Muscle layer of colon (tissue), 2 donors: ENCODE measurements around the gene ZCCHC24.

Source experiments
- H3K27ac ChIP-seq: one replicate; pipeline ENCODE4 v1.7.0; 2013; ENCODE audit warnings: low read depth, mild to moderate bottlenecking, low read length, moderate library complexity
- H3K27me3 ChIP-seq, 2 donors: one replicate each; pipeline ENCODE4 v1.7.0; 2013; ENCODE audit warnings: low read length in 2 of 2, mild to moderate bottlenecking in 2 of 2; ENCODE audit not compliant: insufficient read depth in 2 of 2, control insufficient read depth in 1 of 2
- H3K36me3 ChIP-seq: one replicate; pipeline ENCODE4 v1.7.0; 2013; ENCODE audit warnings: mild to moderate bottlenecking, low read length; ENCODE audit not compliant: insufficient read depth
- H3K4me1 ChIP-seq: one replicate; pipeline ENCODE4 v1.7.0; 2013; ENCODE audit warnings: mild to moderate bottlenecking, low read length; ENCODE audit not compliant: insufficient read depth
- H3K4me3 ChIP-seq, 2 donors: one replicate each; pipeline ENCODE4 v1.7.0; 2013; ENCODE audit warnings: low read length in 2 of 2, low read depth in 1 of 2, mild to moderate bottlenecking in 1 of 2, moderate library complexity in 1 of 2
- H3K9ac ChIP-seq: one replicate; pipeline ENCODE4 v1.7.0; 2013; ENCODE audit warnings: low read length
- H3K9me3 ChIP-seq: one replicate; pipeline ENCODE4 v1.7.0; 2013; ENCODE audit warnings: mild to moderate bottlenecking, low read length
- donor health status: abdominal sarcoma.
- donor health status: Adenocarcinoma of cecum.

Gene ZCCHC24

GRCh38 chr10:79380946-79381721 is 64.3 kb downstream of the ZCCHC24 start:
- H3K9me3 ChIP-seq, result no peaks in the 10 kb centered on the region
- no peak overlapping the region for H3K4me3 ChIP-seq
- H3K4me1 ChIP-seq, result peaks cover 48% of the 10 kb centered on the region
- peaks cover 7% of the 10 kb centered on the region for H3K36me3 ChIP-seq
- peak overlapping the region; percentile 91 for H3K27ac ChIP-seq
- H3K27me3 ChIP-seq, result no peaks in the 10 kb centered on the region
- H3K9ac ChIP-seq, result peak overlapping the region; percentile 37

GRCh38 chr10:79380125-79380945 is 65.1 kb downstream of the ZCCHC24 start:
- Histone ChIP-seq H3K4me3 (peak overlapping the region in 1 of 2 donors; percentile 6), H3K4me1 (peaks cover 49% of the 10 kb centered on the region), H3K9ac (peak overlapping the region; percentile 6)

GRCh38 chr10:79379512-79380124 is 65.8 kb downstream of the ZCCHC24 start:
- H3K27ac ChIP-seq, result peak overlapping the region; percentile 91
- peak overlapping the region; percentile 6 for H3K9ac ChIP-seq
- H3K36me3 ChIP-seq, result no peaks in the 10 kb centered on the region
- no peaks in the 10 kb centered on the region for H3K27me3 ChIP-seq
- no peaks in the 10 kb centered on the region for H3K9me3 ChIP-seq
- H3K4me3 ChIP-seq, result peak overlapping the region in 1 of 2 donors; percentile 6
- peaks cover 56% of the 10 kb centered on the region for H3K4me1 ChIP-seq

More at GRCh38 chr10:79380125-79380945, 65.1 kb downstream of the ZCCHC24 start:
- H3K36me3 ChIP-seq, result no peaks in the 10 kb centered on the region
- H3K27ac ChIP-seq, result peak overlapping the region; percentile 91
- no peaks in the 10 kb centered on the region for H3K27me3 ChIP-seq
- no peaks in the 10 kb centered on the region for H3K9me3 ChIP-seq

- Histone ChIP-seq H3K27ac (peak overlapping the region; percentile 91), H3K4me1 (peaks cover 57% of the 10 kb centered on the region), H3K4me3 (no peak overlapping the region), H3K9me3 (no peaks in the 10 kb centered on the region), H3K27me3 (no peaks in the 10 kb centered on the region), H3K9ac (peak overlapping the region; percentile 6), H3K36me3 (no peaks in the 10 kb centered on the region)
Observed at GRCh38 chr10:79378647-79379511, 66.5 kb downstream of the ZCCHC24 start.

- Histone ChIP-seq H3K9me3 (no peaks in the 10 kb centered on the region), H3K27ac (no peak overlapping the region), H3K36me3 (no peaks in the 10 kb centered on the region), H3K4me3 (no peak overlapping the region), H3K9ac (no peak overlapping the region), H3K4me1 (peaks cover 57% of the 10 kb centered on the region), H3K27me3 (no peaks in the 10 kb centered on the region)
Observed at GRCh38 chr10:79378383-79378646, 67.1 kb downstream of the ZCCHC24 start.

- no peak overlapping the region for H3K4me3 ChIP-seq
- H3K4me1 ChIP-seq, result peaks cover 53% of the 10 kb centered on the region
- no peak overlapping the region for H3K9ac ChIP-seq
- H3K27ac ChIP-seq, result no peak overlapping the region
- no peaks in the 10 kb centered on the region for H3K36me3 ChIP-seq
- H3K9me3 ChIP-seq, result no peaks in the 10 kb centered on the region
- H3K27me3 ChIP-seq, result no peaks in the 10 kb centered on the region
Observed at GRCh38 chr10:79377557-79378382, 67.7 kb downstream of the ZCCHC24 start.

- Histone ChIP-seq H3K4me1 (peaks cover 45% of the 10 kb centered on the region), H3K4me3 (no peak overlapping the region), H3K27ac (no peak overlapping the region), H3K27me3 (no peaks in the 10 kb centered on the region), H3K36me3 (no peaks in the 10 kb centered on the region), H3K9ac (no peak overlapping the region), H3K9me3 (no peaks in the 10 kb centered on the region)
Observed at GRCh38 chr10:79376751-79377556, 68.5 kb downstream of the ZCCHC24 start.

GRCh38 chr10:79376078-79376628 is 69.3 kb downstream of the ZCCHC24 start:
- H3K4me1 ChIP-seq, result peaks cover 37% of the 10 kb centered on the region
- no peaks in the 10 kb centered on the region for H3K27me3 ChIP-seq
- H3K4me3 ChIP-seq, result no peak overlapping the region
- H3K36me3 ChIP-seq, result no peaks in the 10 kb centered on the region
- H3K9me3 ChIP-seq, result no peaks in the 10 kb centered on the region
- no peak overlapping the region for H3K27ac ChIP-seq
- no peak overlapping the region for H3K9ac ChIP-seq

- Histone ChIP-seq H3K9ac (no peak overlapping the region), H3K36me3 (no peaks in the 10 kb centered on the region), H3K27me3 (no peaks in the 10 kb centered on the region), H3K9me3 (no peaks in the 10 kb centered on the region), H3K4me3 (peak overlapping the region in 1 of 2 donors; percentile 29), H3K4me1 (peaks cover 31% of the 10 kb centered on the region), H3K27ac (no peak overlapping the region)
Observed at GRCh38 chr10:79375321-79376077, 69.9 kb downstream of the ZCCHC24 start.
